MCF 10A (cell line): ENCODE results near the gene GFPT1. TPM values are rescaled to one million over a fixed set of nuclear protein-coding genes. Genes with fewer than 3 reads are reported as not detected.

Experiments used
- BruUV-seq: library from RNA; stranded (reverse); fragments of 400-500 nt; replicated peaks from 2 replicates; lab custom pipeline; 2021; lab: Mats Ljungman, UMichigan
- CTCF ChIA-PET: fragments of 300-600 bp; sonication (Branson Sonifier 250); formaldehyde crosslinking; extraction: SDS; loops from one replicate; lab custom pipeline; 2021; ENCODE audit warnings: antibody characterized with exemption, inconsistent platforms; lab: Yijun Ruan, JAX
- POLR2A ChIA-PET: fragments of 300-600, 350-650 bp; sonication (Branson Sonifier 250); formaldehyde crosslinking; extraction: SDS; loops from one replicate; lab custom pipeline; 2020; ENCODE audit warnings: antibody characterized with exemption, inconsistent platforms; lab: Yijun Ruan, JAX
- DNase-seq: peaks from one replicate; pipeline ENCODE4 v3.0.0-alpha.2; 2018; ENCODE audit not compliant: unreplicated experiment
- H3K27ac Mint-ChIP-seq: one replicate; pipeline ENCODE4 v1.8.0; 2022; ENCODE audit warnings: mild to moderate bottlenecking, low read depth, mixed read lengths; ENCODE audit not compliant: unreplicated experiment
- H3K27me3 Mint-ChIP-seq: one replicate; pipeline ENCODE4 v1.8.0; 2022; ENCODE audit warnings: mixed read lengths; ENCODE audit not compliant: insufficient read depth, unreplicated experiment
- H3K36me3 Mint-ChIP-seq: one replicate; pipeline ENCODE4 v1.8.0; 2022; ENCODE audit warnings: mild to moderate bottlenecking, moderate library complexity, mixed read lengths; ENCODE audit not compliant: insufficient read depth, unreplicated experiment
- H3K4me1 Mint-ChIP-seq: one replicate; pipeline ENCODE4 v1.8.0; 2022; ENCODE audit warnings: mixed read lengths; ENCODE audit not compliant: insufficient read depth, unreplicated experiment
- H3K4me3 Mint-ChIP-seq: one replicate; pipeline ENCODE4 v1.8.0; 2022; ENCODE audit warnings: mild to moderate bottlenecking, moderate library complexity, mixed read lengths; ENCODE audit not compliant: unreplicated experiment
- H3K9me3 Mint-ChIP-seq: one replicate; pipeline ENCODE4 v1.8.0; 2022; ENCODE audit warnings: mixed read lengths; ENCODE audit not compliant: unreplicated experiment
- CTCF ChIP-seq: fragments of 200-600 bp; IDR thresholded peaks from one replicate; pipeline ENCODE4 v1.8.0; 2022; ENCODE audit warnings: antibody characterized with exemption, mild to moderate bottlenecking; ENCODE audit not compliant: unreplicated experiment
- intact Hi-C: fragments of 100-400 bp; cut with micrococcal nuclease; formaldehyde crosslinking; loops from 2 replicates; pipeline ENCODE4 v1.14.1; 2022
- total RNA-seq: library from RNA; stranded (reverse); gene quantifications from 2 replicates; pipeline ENCODE4 v1.2.3, GENCODE V29; 2022

The GFPT1 gene
- total RNA-seq, 1 experiment from 2014 or later: 176 TPM

GRCh38 chr2:69310111-69311023, 76.7 kb downstream of the GFPT1 start:
- Mint-ChIP-seq H3K4me1 (peaks cover 17% of the 10 kb centered on the region), H3K36me3 (peaks cover 27% of the 10 kb centered on the region), H3K4me3 (no peak overlapping the region), H3K9me3 (no peaks in the 10 kb centered on the region), H3K27ac (no peak overlapping the region), H3K27me3 (no peaks in the 10 kb centered on the region)
- ChIA-PET CTCF (interaction anchor here (0.7 kb wide), 1 partner anchor 433 kb away, joined by 3 read pairs; no protein-coding TSS in a partner anchor), POLR2A (no interaction called here)
- no peak for DNase-seq
- intact Hi-C loops: no loop called here
- no peak for TF ChIP-seq CTCF
- no TSS peak for BruUV-seq

GRCh38 chr2:69309351-69310110, 77.5 kb downstream of the GFPT1 start:
- no peak overlapping the region for H3K4me3 Mint-ChIP-seq
- CTCF ChIA-PET: interaction anchor here (1.5 to 4.0 kb wide), 3 partner anchors 11 to 366 kb away, joined by 3 to 30 read pairs (median 5); partner anchors contain the start of gene ANTXR1
- DNase-seq: no peak
- no peaks in the 10 kb centered on the region for H3K27me3 Mint-ChIP-seq
- peaks cover 27% of the 10 kb centered on the region for H3K36me3 Mint-ChIP-seq
- no peak overlapping the region for H3K27ac Mint-ChIP-seq
- TSS peak; percentile 2 for BruUV-seq
- TF ChIP-seq CTCF: no peak
- POLR2A ChIA-PET: no interaction called here
- intact Hi-C loops: no loop called here
- no peaks in the 10 kb centered on the region for H3K9me3 Mint-ChIP-seq
- peaks cover 17% of the 10 kb centered on the region for H3K4me1 Mint-ChIP-seq

GRCh38 chr2:69308338-69308737, 78.7 kb downstream of the GFPT1 start:
- DNase-seq: no peak
- TF ChIP-seq CTCF: no peak
- Mint-ChIP-seq H3K36me3 (peaks cover 17% of the 10 kb centered on the region), H3K4me3 (peak overlapping the region; percentile 73), H3K27me3 (no peaks in the 10 kb centered on the region), H3K27ac (no peak overlapping the region), H3K4me1 (peaks cover 17% of the 10 kb centered on the region), H3K9me3 (no peaks in the 10 kb centered on the region)
- POLR2A ChIA-PET: interaction anchor here (0.6 to 1.3 kb wide), 2 partner anchors 294 to 849 kb away, joined by 3 read pairs; no protein-coding TSS in a partner anchor
- CTCF ChIA-PET: interaction anchor here (0.7 to 4.0 kb wide), 17 partner anchors 9 to 376 kb away, joined by 3 to 30 read pairs (median 3); partner anchors contain the start of gene ANTXR1
- BruUV-seq: no TSS peak
- intact Hi-C loops: no loop called here
